ENCODE measurements around the gene NEK9. TPM values are rescaled to one million over a fixed set of nuclear protein-coding genes. Genes with fewer than 3 reads are reported as not detected.

NEK9 gene
- total RNA-seq, result 16.7 and 20.7 TPM in 2 replicates

DNA sequence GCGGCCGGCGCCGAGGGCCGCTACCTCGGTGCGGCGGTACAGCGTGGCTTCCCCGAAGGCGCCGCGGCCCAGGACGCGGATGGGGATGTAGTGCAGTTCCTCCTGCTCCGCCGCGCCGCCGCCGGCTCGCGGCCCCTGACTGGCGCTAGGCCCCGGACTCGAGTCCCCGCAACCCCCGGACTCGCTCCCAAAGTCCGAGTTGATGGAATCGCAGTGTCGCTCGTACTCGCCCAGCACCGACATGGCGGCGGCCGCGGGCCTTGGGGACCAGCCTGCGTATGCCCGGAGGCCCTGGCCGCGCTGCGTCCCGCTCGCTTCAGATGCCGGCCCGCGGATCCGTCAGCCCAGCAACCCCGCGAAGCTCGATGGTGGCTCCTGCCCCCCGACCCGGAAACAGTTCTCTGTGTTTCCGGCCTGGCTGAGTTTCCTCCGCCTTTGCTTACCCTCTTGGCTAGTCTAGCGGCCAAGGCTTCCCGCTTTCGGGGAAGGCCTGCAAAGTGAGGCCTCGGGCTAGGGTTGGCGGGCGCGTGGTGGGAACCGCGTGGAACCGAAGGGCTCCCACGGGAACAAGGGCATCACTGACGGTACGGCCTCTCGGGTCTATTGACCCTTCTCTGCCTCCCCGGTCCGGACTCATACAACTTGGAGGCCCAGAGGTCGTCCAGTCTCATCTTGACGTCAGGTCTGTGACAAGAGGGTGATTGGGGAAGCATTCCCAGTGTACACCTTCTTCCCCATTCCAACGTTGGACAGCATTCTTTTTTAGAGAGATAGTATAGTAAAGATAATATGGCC lies at the start of gene NEK9:
Gene NEK9 (minus strand): TSS at position 370 of the 795 bp plus-strand sequence. CDS start 127 bp downstream, at position 243.

DNA sequence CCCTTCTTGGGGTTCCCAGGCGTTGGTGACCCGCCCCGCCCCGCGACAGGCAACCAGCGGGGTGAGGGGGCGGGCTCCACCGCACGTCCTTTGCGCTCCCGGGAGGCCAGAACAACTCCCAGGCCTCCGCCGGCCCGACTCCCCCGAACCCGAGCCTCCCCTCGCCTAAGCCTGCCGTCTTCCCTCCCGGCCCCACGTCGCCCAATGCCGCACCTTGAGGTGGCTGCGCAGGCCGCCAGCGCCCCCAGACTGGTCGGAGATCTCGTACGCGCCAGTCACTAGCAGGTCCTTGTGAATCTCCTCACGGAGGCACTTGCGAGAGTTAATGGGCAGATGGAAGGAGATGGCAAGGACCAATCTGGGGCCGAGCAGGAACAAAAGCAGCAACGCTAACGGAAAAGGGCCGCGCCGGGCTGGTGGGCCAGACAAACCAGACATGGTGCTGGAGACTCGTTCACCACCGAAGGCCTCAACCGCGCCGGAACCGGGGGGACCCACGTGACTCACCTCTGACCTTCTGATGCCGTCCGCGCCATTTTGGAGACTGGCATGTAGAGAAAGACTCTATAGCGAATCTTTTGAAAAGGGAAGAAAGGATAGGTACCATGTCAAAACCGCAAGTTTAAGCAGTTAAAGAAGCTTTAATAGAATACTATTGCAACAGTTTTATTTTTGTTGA lies 49.4 kb upstream of the NEK9 start, which contains the start of gene TMED10:
Gene TMED10 (minus strand): TSS at position 471 of the 679 bp plus-strand sequence. CDS start 33 bp downstream, at position 438.

DNA sequence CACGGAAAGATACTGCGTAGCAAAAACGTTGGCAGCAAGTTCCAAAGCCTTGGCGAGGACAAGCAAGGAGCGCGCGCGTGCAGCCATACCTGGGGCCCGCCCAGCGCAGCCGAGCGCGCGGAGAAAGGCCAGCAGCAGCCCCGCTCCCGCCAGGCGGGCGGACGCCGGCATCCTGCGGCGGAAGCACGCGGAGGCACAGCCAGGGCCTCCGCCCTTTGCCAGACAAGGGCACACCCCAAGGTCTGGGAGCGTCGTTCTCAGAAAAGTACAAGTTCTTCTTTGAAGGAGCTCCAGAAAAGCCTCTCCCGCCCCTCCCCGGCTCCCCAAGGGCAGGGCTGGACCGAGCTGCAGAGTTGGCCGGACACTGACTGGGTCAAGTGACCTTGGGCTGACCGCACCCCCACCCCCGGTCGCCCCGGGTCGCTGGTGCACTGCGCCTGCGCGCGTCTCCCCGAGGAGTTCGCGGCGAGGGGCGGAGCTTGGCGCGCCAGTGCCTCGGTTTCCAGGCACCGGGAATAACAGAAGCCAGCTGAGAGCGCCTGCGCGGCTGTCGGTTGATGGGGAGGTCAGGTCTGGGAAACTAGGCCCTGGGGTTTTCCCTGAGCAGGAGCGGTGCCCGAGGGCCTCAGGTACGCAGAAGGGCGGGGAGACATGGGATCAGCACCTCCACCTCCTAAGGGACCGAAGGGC lies 57.6 kb downstream of the NEK9 start, which contains the start of gene ZC2HC1C:
Gene ZC2HC1C (plus strand): TSS at position 521 of the 690 bp plus-strand sequence. CDS start 933 bp downstream, outside the sequence.

DNA sequence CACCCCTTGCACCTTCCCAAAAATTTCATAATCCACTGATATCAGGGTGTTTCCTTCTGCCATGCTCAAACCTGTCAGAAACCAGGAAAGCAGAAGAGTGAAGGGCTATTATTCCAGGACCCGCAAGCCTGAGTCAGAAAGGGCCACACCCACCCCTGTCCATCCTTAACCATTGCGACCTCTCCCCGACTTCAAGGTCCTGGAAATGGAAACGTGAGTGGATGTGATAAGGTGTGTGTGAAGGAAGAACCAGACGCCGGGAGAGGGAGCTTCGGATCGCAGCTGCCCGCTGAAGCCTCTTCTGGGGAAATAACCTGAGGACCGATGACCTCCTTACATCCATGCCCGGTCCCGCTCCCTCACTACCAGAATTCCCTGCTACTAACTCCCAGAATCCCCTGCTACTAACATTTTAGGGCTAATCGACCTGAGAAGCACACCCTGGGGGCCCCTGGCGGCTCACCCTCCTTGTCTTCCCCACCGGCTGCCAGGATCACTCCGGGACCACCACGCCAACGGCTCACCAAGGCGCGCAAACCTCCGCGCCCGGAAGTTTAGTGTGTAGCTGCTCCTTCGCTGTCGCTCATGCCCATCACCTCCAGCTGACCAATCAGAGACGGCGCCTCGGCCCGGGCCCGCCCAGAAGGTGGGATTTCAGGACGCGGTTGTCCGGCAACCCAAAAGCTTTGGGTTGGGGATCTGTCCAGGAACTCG lies 63.2 kb downstream of the NEK9 start, which contains the start of gene ACYP1:
Gene ACYP1 (minus strand): TSS at position 534 of the 714 bp plus-strand sequence. CDS start 471 bp downstream, at position 63.

DNA sequence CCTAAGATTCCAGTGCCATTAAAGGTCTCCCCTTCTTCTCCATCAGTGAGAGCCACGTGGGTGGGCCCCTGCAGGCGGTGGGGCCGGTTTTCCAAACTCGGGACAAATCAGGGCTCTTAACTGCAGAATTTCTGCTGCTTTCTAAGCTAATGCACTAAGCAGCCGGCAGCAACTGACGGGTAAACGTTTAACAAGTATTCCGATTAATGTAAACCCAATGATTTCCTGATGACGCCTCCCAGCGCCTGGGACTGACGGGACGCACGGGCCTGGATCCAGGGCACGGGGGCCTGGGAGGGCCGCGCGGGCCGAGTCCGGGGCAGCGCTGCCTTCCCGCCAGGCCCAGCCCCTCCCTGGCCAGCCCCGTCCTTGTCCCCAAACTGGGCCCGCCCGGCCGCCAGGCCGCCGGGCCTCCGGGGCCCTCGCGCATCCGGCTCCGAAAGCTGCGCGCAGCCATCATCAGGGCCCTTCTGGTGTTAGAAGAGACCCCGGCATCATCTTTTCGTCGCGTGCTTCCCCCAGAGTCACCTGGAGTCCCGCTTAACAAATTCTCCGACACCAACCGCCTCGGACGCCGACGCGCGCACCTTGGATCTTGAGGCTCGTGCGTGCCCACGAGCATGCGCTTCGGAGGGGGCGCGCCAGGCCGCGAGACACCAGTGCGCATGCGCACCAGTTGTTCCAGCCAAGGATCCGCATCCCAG lies 75.8 kb downstream of the NEK9 start, which contains the start of gene MLH3:
Gene MLH3 (minus strand): TSS at position 616 of the 704 bp plus-strand sequence. CDS start 1,812 bp downstream, outside the sequence.

Other genes starting within 250 kb of the NEK9 start
- gene DLST, start 245.1 kb downstream of the NEK9 start, total RNA-seq, result 63.0 and 71.6 TPM in 2 replicates
- 11.1 and 14.0 TPM in 2 replicates for gene RPS6KL1, start 203.8 kb downstream of the NEK9 start, total RNA-seq
- gene PGF, start 171.5 kb downstream of the NEK9 start, total RNA-seq, result 92.6 and 124 TPM in 2 replicates
- gene EIF2B2, start 124.1 kb downstream of the NEK9 start, total RNA-seq, result 86.7 and 94.4 TPM in 2 replicates
- 11.6 and 12.6 TPM in 2 replicates for gene MLH3, start 75.6 kb downstream of the NEK9 start, total RNA-seq
- 19.6 and 21.5 TPM in 2 replicates for gene ACYP1, start 63.0 kb downstream of the NEK9 start, total RNA-seq
- 0.89 and 1.3 TPM in 2 replicates for gene ZC2HC1C, start 57.4 kb downstream of the NEK9 start, total RNA-seq
- 265 and 276 TPM in 2 replicates for gene TMED10, start 49.6 kb upstream of the NEK9 start, total RNA-seq
- gene FOS, start 151.8 kb upstream of the NEK9 start, total RNA-seq, result 95.7 and 100 TPM in 2 replicates

Data from mammary microvascular endothelial cell (primary cell).